HG03135 (cell line): ENCODE measurements around the gene HTRA2.
"Not testable (repeated sequence)": the region's sequence is repeated elsewhere in the genome, so short reads cannot be mapped to it uniquely, and the experiment has no call there.

Experiments
- ATAC-seq: cut with Tn5 transposase; IDR thresholded peaks from one replicate; pipeline ENCODE4 v1.9.1; 2021; ENCODE audit warnings: mild to moderate bottlenecking, moderate library complexity; ENCODE audit not compliant: unreplicated experiment

The HTRA2 gene

GRCh38 chr2:74529357-74530238 is at the start of gene HTRA2, which contains the start of gene AUP1:
HTRA2 (plus strand) TSS chr2:74529933; CDS start chr2:74530007, 74 bp downstream.
AUP1 (minus strand) TSS chr2:74529706; CDS start chr2:74529629, 77 bp downstream.
- peak; percentile 80 for ATAC-seq

GRCh38 chr2:74481431-74481830 is 48.3 kb upstream of the HTRA2 start:
- no peak for ATAC-seq

- peak; percentile 41 for ATAC-seq
Measured at GRCh38 chr2:74481961-74482800, 47.6 kb upstream of the HTRA2 start.

GRCh38 chr2:74482801-74483674 is 46.7 kb upstream of the HTRA2 start, which contains the start of the genes CCDC142 and TTC31:
CCDC142 (minus strand) TSS chr2:74482998; CDS start chr2:74482837, 161 bp downstream.
TTC31 (plus strand) TSS chr2:74483081; CDS start chr2:74483096, 15 bp downstream.
- peak; percentile 86 for ATAC-seq

GRCh38 chr2:74483675-74484164 is 46.0 kb upstream of the HTRA2 start:
- not testable (repeated sequence) for ATAC-seq

GRCh38 chr2:74486141-74486540 is 43.6 kb upstream of the HTRA2 start:
- no peak for ATAC-seq

GRCh38 chr2:74488643-74489481 is 40.9 kb upstream of the HTRA2 start:
- no peak for ATAC-seq

- ATAC-seq, result no peak
Measured at GRCh38 chr2:74489906-74490305, 39.8 kb upstream of the HTRA2 start.

- no peak for ATAC-seq
Measured at GRCh38 chr2:74491648-74492544, 37.8 kb upstream of the HTRA2 start.

GRCh38 chr2:74493546-74493945 is 36.2 kb upstream of the HTRA2 start:
- no peak for ATAC-seq

GRCh38 chr2:74495440-74495839 is 34.3 kb upstream of the HTRA2 start:
- no peak for ATAC-seq

- no peak for ATAC-seq
Measured at GRCh38 chr2:74496997-74497776, 32.5 kb upstream of the HTRA2 start.

- ATAC-seq, result no peak
Measured at GRCh38 chr2:74497777-74498499, 31.8 kb upstream of the HTRA2 start.

- ATAC-seq, result no peak
Measured at GRCh38 chr2:74498500-74499266, 31.1 kb upstream of the HTRA2 start.

GRCh38 chr2:74499267-74499939 is 30.3 kb upstream of the HTRA2 start, which contains the start of gene LBX2:
LBX2 (minus strand) TSS chr2:74499603; CDS start chr2:74499537, 66 bp downstream.
- ATAC-seq, result no peak
